IMR-90 (cell line): ENCODE results near the gene PRKAR1B. TPM values are rescaled to one million over a fixed set of nuclear protein-coding genes. Genes with fewer than 3 reads are reported as not detected.
A peak's percentile ranks its signal among the peaks of the same experiment; 100 is the strongest.

Experiments used
- ATAC-seq: fragments of 200-7000 bp; cut with Tn5 transposase; 2 replicates; pipeline ENCODE4 v1.9.1; 2020; ENCODE audit warnings: low read depth, mild to moderate bottlenecking, moderate library complexity
- BruUV-seq: library from RNA; stranded (reverse); fragments of 400-500 nt; replicated peaks from 2 replicates; lab custom pipeline; 2021; lab: Mats Ljungman, UMichigan
- CTCF ChIA-PET: fragments of 300-600 bp; formaldehyde crosslinking; extraction: SDS; loops from one replicate; lab custom pipeline; 2021; ENCODE audit warnings: antibody characterized with exemption; lab: Yijun Ruan, JAX
- POLR2A ChIA-PET: fragments of 300-600 bp; sonication (Branson Sonifier 250); formaldehyde crosslinking; loops from one replicate; lab custom pipeline; 2022; ENCODE audit warnings: antibody characterized with exemption; ENCODE audit not compliant: unreplicated experiment; lab: Charles Lee
- DNase-seq: peaks from one replicate; pipeline ENCODE4 v3.0.0; 2013
- H2AFZ ChIP-seq: replicated peaks from 2 replicates; pipeline ENCODE3; 2013; ENCODE audit warnings: low read length, mild to moderate bottlenecking; ENCODE audit not compliant: poor library complexity
- H2AK5ac ChIP-seq: 2 replicates; pipeline ENCODE4 v1.6.1; 2013; ENCODE audit warnings: low read depth, low read length, inconsistent platforms
- H2AK9ac ChIP-seq: replicated peaks from 2 replicates; pipeline ENCODE3; 2013; ENCODE audit warnings: mild to moderate bottlenecking, low read depth, low read length, moderate library complexity; ENCODE audit not compliant: poor library complexity
- H2BK120ac ChIP-seq: 2 replicates; pipeline ENCODE4 v1.6.1; 2013; ENCODE audit warnings: low read depth, low read length, inconsistent platforms
- H2BK15ac ChIP-seq: 3 replicates; pipeline ENCODE4 v1.6.1; 2013; ENCODE audit warnings: low read depth, low read length, inconsistent platforms
- H2BK20ac ChIP-seq: 2 replicates; pipeline ENCODE4 v1.6.1; 2013; ENCODE audit warnings: low read depth, mild to moderate bottlenecking, inconsistent platforms, low read length, moderate library complexity
- H2BK5ac ChIP-seq: 2 replicates; pipeline ENCODE4 v1.6.1; 2013; ENCODE audit warnings: mild to moderate bottlenecking, low read depth, low read length, inconsistent platforms; ENCODE audit not compliant: poor library complexity, severe bottlenecking
- H3K14ac ChIP-seq: replicated peaks from 2 replicates; pipeline ENCODE4 v1.6.1; 2013; ENCODE audit warnings: low read depth, low read length, inconsistent platforms
- H3K18ac ChIP-seq: 2 replicates; pipeline ENCODE4 v1.6.1; 2013; ENCODE audit warnings: low read depth, low read length, control low read depth
- H3K23ac ChIP-seq: 2 replicates; pipeline ENCODE4 v1.6.1; 2013; ENCODE audit warnings: low read depth, low read length, inconsistent platforms
- H3K27ac ChIP-seq: 2 replicates; pipeline ENCODE4 v1.5.1; 2013; ENCODE audit warnings: mild to moderate bottlenecking, control low read depth, low read length; ENCODE audit not compliant: insufficient read depth
- H3K27me3 ChIP-seq: 2 replicates; pipeline ENCODE4 v1.6.1; 2013; ENCODE audit warnings: low read length; ENCODE audit not compliant: control insufficient read depth, insufficient read depth
- H3K36me3 ChIP-seq: 2 replicates; pipeline ENCODE4 v1.6.1; 2013; ENCODE audit warnings: low read length, mixed read lengths; ENCODE audit not compliant: control insufficient read depth, insufficient read depth
- H3K4ac ChIP-seq: 2 replicates; pipeline ENCODE4 v1.6.1; 2013; ENCODE audit warnings: low read depth, low read length, inconsistent platforms
- H3K4me1 ChIP-seq: 2 replicates; pipeline ENCODE4 v1.6.1; 2013; ENCODE audit warnings: low read length, mixed read lengths; ENCODE audit not compliant: control insufficient read depth, insufficient read depth
- H3K4me2 ChIP-seq: 2 replicates; pipeline ENCODE4 v1.6.1; 2013; ENCODE audit warnings: low read depth, mild to moderate bottlenecking, control low read depth, low read length, moderate library complexity
- H3K4me3 ChIP-seq: 2 replicates; pipeline ENCODE4 v1.5.1; 2013; ENCODE audit warnings: low read depth, mild to moderate bottlenecking, control low read depth, low read length, moderate library complexity; ENCODE audit not compliant: insufficient read depth
- H3K56ac ChIP-seq: 2 replicates; pipeline ENCODE4 v1.6.1; 2013; ENCODE audit warnings: low read length, inconsistent platforms; ENCODE audit not compliant: insufficient read depth; ENCODE audit errors: extremely low read depth
- H3K79me1 ChIP-seq, 2 experiments: 2 replicates each; pipeline ENCODE4 v1.6.1; 2013; ENCODE audit warnings: low read length in 2 of 2, inconsistent platforms in 1 of 2, low read depth in 1 of 2
- H3K9ac ChIP-seq: 2 replicates; pipeline ENCODE4 v1.6.1; 2013; ENCODE audit warnings: low read depth, low read length, control low read depth
- H3K9me1 ChIP-seq: 2 replicates; pipeline ENCODE4 v1.6.1; 2013; ENCODE audit warnings: low read length, inconsistent platforms; ENCODE audit not compliant: insufficient read depth
- H3K9me3 ChIP-seq: 2 replicates; pipeline ENCODE4 v1.6.1; 2013; ENCODE audit warnings: low read length; ENCODE audit not compliant: control insufficient read depth, insufficient read depth
- H4K20me1 ChIP-seq: 2 replicates; pipeline ENCODE4 v1.6.1; 2013; ENCODE audit warnings: low read length, inconsistent platforms; ENCODE audit not compliant: insufficient read depth
- H4K5ac ChIP-seq: 2 replicates; pipeline ENCODE4 v1.6.1; 2013; ENCODE audit warnings: mild to moderate bottlenecking, low read depth, low read length, control low read depth
- H4K8ac ChIP-seq, 2 experiments: 2 replicates each; pipeline ENCODE4 v1.6.1; 2013; ENCODE audit warnings: low read depth in 2 of 2, low read length in 2 of 2, control low read depth in 1 of 2, inconsistent platforms in 1 of 2
- H4K91ac ChIP-seq: 2 replicates; pipeline ENCODE4 v1.6.1; 2013; ENCODE audit warnings: low read depth, low read length, inconsistent platforms; ENCODE audit not compliant: insufficient read depth
- CHD1 ChIP-seq: IDR thresholded peaks from 2 replicates; pipeline ENCODE4 v1.6.1; 2012; ENCODE audit warnings: low read depth, low read length, improper control_type of control experiment
- CTCF ChIP-seq: conservative IDR thresholded peaks from 2 replicates; pipeline ENCODE4 v1.5.1; 2012; ENCODE audit warnings: mild to moderate bottlenecking, low read depth, low read length, improper control_type of control experiment
- ELK1 ChIP-seq: fragments of 150-350 bp; IDR thresholded peaks from 2 replicates; pipeline ENCODE4 v1.6.1; 2016; ENCODE audit warnings: low read depth, mild to moderate bottlenecking, low read length, moderate library complexity, borderline replicate concordance
- FOS ChIP-seq: fragments of 150-350 bp; IDR thresholded peaks from 2 replicates; pipeline ENCODE4 v1.6.1; 2016; ENCODE audit warnings: low read depth, low read length
- MAFK ChIP-seq: IDR thresholded peaks from 2 replicates; pipeline ENCODE4 v1.6.1; 2012; ENCODE audit warnings: low read depth, low read length, improper control_type of control experiment
- NFE2L2 ChIP-seq: fragments of 150-350 bp; IDR thresholded peaks from 2 replicates; pipeline ENCODE4 v1.6.1; 2016; ENCODE audit warnings: low read depth, mild to moderate bottlenecking, low read length
- RAD21 ChIP-seq: IDR thresholded peaks from 2 replicates; pipeline ENCODE4 v1.6.1; 2012; ENCODE audit warnings: low read length, improper control_type of control experiment
- RFX5 ChIP-seq: IDR thresholded peaks from 2 replicates; pipeline ENCODE4 v1.8.0; 2012; ENCODE audit warnings: low read depth, mild to moderate bottlenecking, low read length, moderate library complexity
- SMC3 ChIP-seq: fragments of 150-350 bp; IDR thresholded peaks from 2 replicates; pipeline ENCODE4 v1.6.1; 2016; ENCODE audit warnings: low read depth, mild to moderate bottlenecking, antibody characterized with exemption, low read length, moderate library complexity
- USF2 ChIP-seq: fragments of 150-350 bp; IDR thresholded peaks from 2 replicates; pipeline ENCODE4 v1.6.1; 2017; ENCODE audit warnings: mild to moderate bottlenecking, antibody characterized with exemption, low read length, low read depth
- WGBS, 2 experiments: methylation state at CpG; one replicate each; pipeline versions ENCODE4 v1.1.5 to v1.1.7; 2013; ENCODE audit warnings: missing lambda C conversion rate in 2 of 2; ENCODE audit not compliant: insufficient read length in 1 of 2; ENCODE audit errors: extremely low coverage in 2 of 2; 5-methylcytosine and 5-hydroxymethylcytosine counted together
- dilution Hi-C: fragments of 300-500 bp; cut with HindIII; formaldehyde crosslinking; loops from one replicate; pipeline ENCODE4 v1.14.3; 2018; ENCODE audit warnings: low sequenced_read_pairs; ENCODE audit not compliant: unreplicated experiment
- in situ Hi-C: fragments of 300-500 bp; cut with MboI; formaldehyde crosslinking; loops from 3 replicates; pipeline ENCODE4 v1.14.3; 2019; ENCODE audit warnings: low sequenced_read_pairs, inconsistent platforms, mixed read lengths
- intact Hi-C: fragments of 100-400 bp; cut with micrococcal nuclease; formaldehyde crosslinking; loops from 2 replicates; pipeline ENCODE4 v1.10.0; 2022
- polyA plus RNA-seq, 3 experiments: library from polyadenylated mRNA; depleted of rRNA; stranded (reverse); fragments of >200 nt; gene quantifications; 2 replicates each; pipeline ENCODE4 v1.2.3, GENCODE V29; 2012; ENCODE audit warnings: low replicate concordance in 1 of 3
- total RNA-seq: library from RNA; depleted of rRNA; stranded (reverse); fragments of >200 nt; gene quantifications from 2 replicates; pipeline ENCODE4 v1.2.3, GENCODE V29; 2012

The PRKAR1B gene
- total and polyA plus RNA-seq, 2 of the 4 experiments (the other 2 are of a cell fraction) = 15.2 to 20.2 TPM

GRCh38 chr7:728602-729001, 1.5 kb upstream of the PRKAR1B start (continued):
- no peak for TF ChIP-seq ELK1

- peaks cover 2% of the 10 kb centered on the region; the same call in 1 of the 2 replicates for H3K9me1 ChIP-seq
Observed at GRCh38 chr7:727806-728460, 852 bp upstream of the PRKAR1B start.

More at GRCh38 chr7:727806-728460, 852 bp upstream of the PRKAR1B start:
- Histone ChIP-seq H3K18ac (no peak overlapping the region), H4K20me1 (peaks cover 3% of the 10 kb centered on the region), H3K23ac (peak overlapping the region; percentile 75; the same call in 1 of the 2 replicates), H3K4me3 (peak overlapping the region; percentile 37), H3K9ac (peak overlapping the region; percentile 53; the same call in 1 of the 2 replicates), H3K27ac (no peak overlapping the region), H3K9me3 (no peaks in the 10 kb centered on the region), H3K56ac (no peak overlapping the region), H3K4ac (no peak overlapping the region), H4K8ac (peak overlapping the region in 1 of 2 experiments; percentile 80; a peak in 1 of 4 replicates), H3K36me3 (peaks cover 18% of the 10 kb centered on the region), H2BK20ac (no peak overlapping the region), H2BK5ac (no peak overlapping the region), H3K27me3 (no peaks in the 10 kb centered on the region), H3K14ac (no peak overlapping the region), H2AK9ac (peak overlapping the region; percentile 92), H2AFZ (peak overlapping the region; percentile 40), H4K91ac (no peak overlapping the region), H2BK15ac (no peak overlapping the region), H2BK120ac (no peak overlapping the region), H3K79me1 (peaks cover 20 to 63% of the 10 kb centered on the region in 2 experiments), H2AK5ac (peak overlapping the region; percentile 43; the same call in 1 of the 2 replicates), H3K4me1 (peaks cover 17% of the 10 kb centered on the region), H4K5ac (no peak overlapping the region), H3K4me2 (peak overlapping the region; percentile 90)
- POLR2A ChIA-PET = no interaction called here
- BruUV-seq = no TSS peak
- in situ Hi-C loops = no loop called here
- CTCF ChIA-PET = no interaction called here
- ATAC-seq = no peak
- no peak for TF ChIP-seq CHD1
- TF ChIP-seq SMC3 = no peak
- no peak for TF ChIP-seq NFE2L2
- TF ChIP-seq RFX5 = no peak
- TF ChIP-seq USF2 = no peak
- no peak for TF ChIP-seq FOS
- no peak for TF ChIP-seq MAFK
- no peak for TF ChIP-seq ELK1
- TF ChIP-seq RAD21 = peak; percentile 19; the same call in 1 of the 2 replicates
- TF ChIP-seq CTCF = 0 out of 2 replicates have a peak, but pooled peaks have one; percentile 7
- dilution Hi-C loops = no loop called here
- 19% methylated on average over 7 of the region's 21 CpGs; no CpG with 5 or more reads in 1 of the 2 experiments for WGBS, 2 experiments
- intact Hi-C loops = loop anchor here (5.0 kb wide), 2 partner anchors 211 to 396 kb away; partner anchors contain the start of gene PDGFA
- DNase-seq = peak; percentile 38
